ENCODE measurements around the gene ZFAND6. TPM values are rescaled to one million over a fixed set of nuclear protein-coding genes. Genes with fewer than 3 reads are reported as not detected.

The ZFAND6 gene
- total RNA-seq, 1 experiment from 2014 or later = 41.4 TPM

- ChIA-PET POLR2A (ENCODE audit: low non-redundant PET) (no interaction called here), CTCF (no interaction called here)
- Histone ChIP-seq H3K27me3 (replicated peaks; ENCODE audit: insufficient read depth, low read depth, low read length, poor library complexity) (no peaks in the 10 kb centered on the region), H3K36me3 (ENCODE audit: insufficient read depth, low read length, poor library complexity, severe bottlenecking) (no peaks in the 10 kb centered on the region), H3K9me3 (ENCODE audit: low read depth, low read length, poor library complexity, severe bottlenecking) (no peaks in the 10 kb centered on the region), H3K27ac (ENCODE audit: low read depth, low read length, poor library complexity, severe bottlenecking) (no peak overlapping the region), H3K4me1 (ENCODE audit: insufficient read depth, low read length, poor library complexity, severe bottlenecking) (no peaks in the 10 kb centered on the region), H3K4me3 (ENCODE audit: low read depth, low read length, poor library complexity, severe bottlenecking) (no peak overlapping the region)
- TF ChIP-seq CTCF (conservative IDR thresholded peaks at IDR 0.05; ENCODE audit: low read depth, low read length) (no peak), EZH2 (IDR thresholded peaks at IDR 0.05; ENCODE audit: borderline replicate concordance, low read depth, low read length, poor library complexity, severe bottlenecking) (no peak)
- no TSS peak for BruUV-seq (replicated peaks)
- intact Hi-C loops (cut with micrococcal nuclease; ENCODE audit: unreplicated experiment) = no loop called here
- no peak for DNase-seq (ENCODE audit: low spot score)
Observed at GRCh38 chr15:80180986-80181385, 121.5 kb downstream of the ZFAND6 start.

- DNase-seq (ENCODE audit: low spot score) = no peak
- no peak for TF ChIP-seq CTCF (conservative IDR thresholded peaks at IDR 0.05; ENCODE audit: low read depth, low read length)
- no peak for TF ChIP-seq EZH2 (IDR thresholded peaks at IDR 0.05; ENCODE audit: borderline replicate concordance, low read depth, low read length, poor library complexity, severe bottlenecking)
- ChIA-PET CTCF (no interaction called here), POLR2A (ENCODE audit: low non-redundant PET) (no interaction called here)
- no TSS peak for BruUV-seq (replicated peaks)
- intact Hi-C loops (cut with micrococcal nuclease; ENCODE audit: unreplicated experiment) = no loop called here
- Histone ChIP-seq H3K27ac (ENCODE audit: low read depth, low read length, poor library complexity, severe bottlenecking) (no peak overlapping the region), H3K4me3 (ENCODE audit: low read depth, low read length, poor library complexity, severe bottlenecking) (no peak overlapping the region), H3K4me1 (ENCODE audit: insufficient read depth, low read length, poor library complexity, severe bottlenecking) (no peaks in the 10 kb centered on the region), H3K36me3 (ENCODE audit: insufficient read depth, low read length, poor library complexity, severe bottlenecking) (no peaks in the 10 kb centered on the region), H3K27me3 (replicated peaks; ENCODE audit: insufficient read depth, low read depth, low read length, poor library complexity) (no peaks in the 10 kb centered on the region), H3K9me3 (ENCODE audit: low read depth, low read length, poor library complexity, severe bottlenecking) (no peaks in the 10 kb centered on the region)
Observed at GRCh38 chr15:80182611-80183261, 123.3 kb downstream of the ZFAND6 start.

DNA sequence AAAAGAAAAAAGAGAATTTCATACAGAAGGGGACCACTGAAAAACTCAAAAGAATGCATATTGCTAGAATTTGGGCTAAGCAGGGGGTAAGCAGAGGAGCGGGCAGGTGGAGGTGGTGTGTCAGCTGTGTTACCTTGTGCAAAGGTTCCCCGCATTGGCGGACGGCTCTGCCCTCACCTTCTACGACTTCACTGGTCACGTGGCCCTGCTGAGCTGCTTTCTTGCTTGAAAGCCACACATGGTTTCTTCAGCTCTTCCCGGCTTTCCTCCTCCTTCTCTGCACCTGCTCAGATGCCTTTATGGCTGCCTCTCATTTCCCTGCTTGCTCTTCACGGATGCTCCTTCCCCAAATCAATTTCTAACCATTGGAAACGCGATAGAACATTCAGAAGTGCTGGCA is 123.8 kb downstream of the ZFAND6 start:
- no peaks in the 10 kb centered on the region for H3K9me3 ChIP-seq (ENCODE audit: low read depth, low read length, poor library complexity, severe bottlenecking)
- H3K4me1 ChIP-seq (ENCODE audit: insufficient read depth, low read length, poor library complexity, severe bottlenecking) = no peaks in the 10 kb centered on the region
- H3K27me3 ChIP-seq (replicated peaks; ENCODE audit: insufficient read depth, low read depth, low read length, poor library complexity) = no peaks in the 10 kb centered on the region
- no peak overlapping the region for H3K27ac ChIP-seq (ENCODE audit: low read depth, low read length, poor library complexity, severe bottlenecking)
- ChIA-PET POLR2A (ENCODE audit: low non-redundant PET) (no interaction called here), CTCF (no interaction called here)
- no TSS peak for BruUV-seq (replicated peaks)
- no peak for DNase-seq (ENCODE audit: low spot score)
- no peaks in the 10 kb centered on the region for H3K36me3 ChIP-seq (ENCODE audit: insufficient read depth, low read length, poor library complexity, severe bottlenecking)
- H3K4me3 ChIP-seq (ENCODE audit: low read depth, low read length, poor library complexity, severe bottlenecking) = no peak overlapping the region
- TF ChIP-seq CTCF (conservative IDR thresholded peaks at IDR 0.05; ENCODE audit: low read depth, low read length) (no peak), EZH2 (IDR thresholded peaks at IDR 0.05; ENCODE audit: borderline replicate concordance, low read depth, low read length, poor library complexity, severe bottlenecking) (no peak)
- intact Hi-C loops (cut with micrococcal nuclease; ENCODE audit: unreplicated experiment) = no loop called here

Measured in A673 (cell line).